Measurements from ENCODE around the gene FBN1. TPM values are rescaled to one million over a fixed set of nuclear protein-coding genes. Genes with fewer than 3 reads are reported as not detected.
A peak's percentile ranks its signal among the peaks of the same experiment; 100 is the strongest.

Gene FBN1
- polyA plus RNA-seq, 2 of the 4 experiments (the other 2 are of a cell fraction), result 6.3 to 9.4 TPM

GRCh38 chr15:48652510-48653076 lies 7.1 kb upstream of the FBN1 start:
- ChIA-PET POLR2A (no interaction called here), CTCF (interaction anchor here (0.6 kb wide), 1 partner anchor 44 kb away, joined by 5 read pairs; no protein-coding TSS in a partner anchor)
- H3K27ac ChIP-seq, result no peak overlapping the region
- WGBS (ENCODE audit: missing lambda C conversion rate), result 86% methylated on average over 6 of the region's 6 CpGs
- no peak for FAIRE-seq
- H3K4me1 ChIP-seq, result no peaks in the 10 kb centered on the region
- DNase-seq (ENCODE audit: low read depth in 1 of 2, low spot score in 1 of 2), result no peak
- TF ChIP-seq MAFK (IDR thresholded peaks at IDR 0.05; ENCODE audit: partially characterized antibody), result peak; percentile 28
- no peak for TF ChIP-seq CTCF (IDR thresholded peaks at IDR 0.05)
- no peak for ATAC-seq
- H3K9me3 ChIP-seq, result no peaks in the 10 kb centered on the region
- H3K4me3 ChIP-seq, result no peak overlapping the region
- no peak overlapping the region for H3K4me2 ChIP-seq

GRCh38 chr15:48650931-48651330 lies 5.4 kb upstream of the FBN1 start:
- TF ChIP-seq MAFK (IDR thresholded peaks at IDR 0.05; ENCODE audit: partially characterized antibody) (no peak), EP300 (IDR thresholded peaks at IDR 0.05) (no peak), RFX5 (IDR thresholded peaks at IDR 0.05) (no peak), ELK1 (IDR thresholded peaks at IDR 0.05; ENCODE audit: low read depth, low read length) (no peak), PBX3 (IDR thresholded peaks at IDR 0.05) (no peak), CHD2 (IDR thresholded peaks at IDR 0.05; ENCODE audit: low read length, partially characterized antibody) (no peak), FOSL2 (IDR thresholded peaks at IDR 0.05) (no peak), FOSL2 (CRISPR knock-in tag; IDR thresholded peaks at IDR 0.05) (no peak)
- POLR2A ChIA-PET, result no interaction called here
- no peaks in the 10 kb centered on the region for H3K4me1 ChIP-seq
- CTCF ChIA-PET, result interaction anchor here (0.7 kb wide), 1 partner anchor 11 kb away, joined by 4 read pairs; no protein-coding TSS in a partner anchor
- no peaks in the 10 kb centered on the region for H3K9me3 ChIP-seq
- WGBS (ENCODE audit: missing lambda C conversion rate), result 66% methylated on average over 2 of the region's 2 CpGs
- no peak for ATAC-seq
- no peak for DNase-seq (ENCODE audit: low read depth in 1 of 2, low spot score in 1 of 2)
- no peak overlapping the region for H3K27ac ChIP-seq
- H3K4me3 ChIP-seq, result no peak overlapping the region
- H3K4me2 ChIP-seq, result no peak overlapping the region
- no peak for FAIRE-seq

GRCh38 chr15:48647962-48648361 lies 2.5 kb upstream of the FBN1 start:
- ChIA-PET POLR2A (no interaction called here), CTCF (interaction anchor here (0.7 kb wide), 1 partner anchor 1419 kb away, joined by 4 read pairs; no protein-coding TSS in a partner anchor)
- Histone ChIP-seq H3K4me3 (no peak overlapping the region), H3K27ac (no peak overlapping the region), H3K4me2 (no peak overlapping the region), H3K4me1 (peaks cover 5% of the 10 kb centered on the region; the same call in 1 of the 3 replicates), H3K9me3 (no peaks in the 10 kb centered on the region)
- peak; percentile 24 to 36; a peak in 2 of 6 replicates for ATAC-seq
- TF ChIP-seq MYC (IDR thresholded peaks at IDR 0.05; ENCODE audit: borderline replicate concordance, low read length), result no peak
- TF ChIP-seq HOXB13 (CRISPR knock-in tag; IDR thresholded peaks at IDR 0.05; ENCODE audit: low read depth), result no peak
- no peak for FAIRE-seq
- peak in 1 of 2 experiments; percentile 30 for DNase-seq (ENCODE audit: low read depth in 1 of 2, low spot score in 1 of 2)

- 73% methylated on average over 2 of the region's 11 CpGs for WGBS (ENCODE audit: missing lambda C conversion rate)
- TF ChIP-seq CHD4 (IDR thresholded peaks at IDR 0.05; ENCODE audit: borderline replicate concordance) (no peak), FOSL2 (IDR thresholded peaks at IDR 0.05) (no peak), FOSL2 (CRISPR knock-in tag; IDR thresholded peaks at IDR 0.05) (no peak), NR3C1 (IDR thresholded peaks at IDR 0.05) (no peak), MAFK (IDR thresholded peaks at IDR 0.05; ENCODE audit: partially characterized antibody) (no peak), POLR2A (IDR thresholded peaks at IDR 0.05; ENCODE audit: low read length) (no peak), HOXB5 (CRISPR knock-in tag; IDR thresholded peaks at IDR 0.05) (no peak), EHF (CRISPR knock-in tag; IDR thresholded peaks at IDR 0.05) (no peak)
- FAIRE-seq (no peak), ATAC-seq (no peak), DNase-seq (ENCODE audit: low read depth in 1 of 2, low spot score in 1 of 2) (no peak)
- Histone ChIP-seq H3K4me3 (peak overlapping the region; percentile 76), H3K4me2 (peak overlapping the region; percentile 96), H3K27ac (peak overlapping the region; percentile 57 to 88; a peak in 5 of 6 replicates), H3K4me1 (peaks cover 5% of the 10 kb centered on the region; the same call in 1 of the 3 replicates), H3K9me3 (no peaks in the 10 kb centered on the region)
- ChIA-PET POLR2A (no interaction called here), CTCF (no interaction called here)
Observed at GRCh38 chr15:48646331-48646730, 822 bp upstream of the FBN1 start.
